GM10248 (cell line): ENCODE data around the gene KLF11.

Source experiments
- CTCF ChIA-PET: fragments of 300-600 bp; sonication (Branson Sonifier 250); formaldehyde crosslinking; extraction: SDS; loops from one replicate; lab custom pipeline; 2021; ENCODE audit warnings: antibody characterized with exemption; lab: Yijun Ruan, JAX
- POLR2A ChIA-PET: fragments of 350-650 bp; sonication (Branson Sonifier 250); formaldehyde crosslinking; extraction: SDS; loops from one replicate; lab custom pipeline; 2020; ENCODE audit warnings: antibody characterized with exemption; lab: Yijun Ruan, JAX
- DNase-seq: peaks from one replicate; pipeline ENCODE4 v3.0.0; 2012; ENCODE audit errors: extremely low spot score
- CTCF ChIP-seq: IDR thresholded peaks from 2 replicates; pipeline ENCODE4 v1.5.1; 2012; ENCODE audit warnings: mild to moderate bottlenecking, low read depth; ENCODE audit errors: extremely low read depth, missing control alignments, control extremely low read depth

KLF11 gene

DNA sequence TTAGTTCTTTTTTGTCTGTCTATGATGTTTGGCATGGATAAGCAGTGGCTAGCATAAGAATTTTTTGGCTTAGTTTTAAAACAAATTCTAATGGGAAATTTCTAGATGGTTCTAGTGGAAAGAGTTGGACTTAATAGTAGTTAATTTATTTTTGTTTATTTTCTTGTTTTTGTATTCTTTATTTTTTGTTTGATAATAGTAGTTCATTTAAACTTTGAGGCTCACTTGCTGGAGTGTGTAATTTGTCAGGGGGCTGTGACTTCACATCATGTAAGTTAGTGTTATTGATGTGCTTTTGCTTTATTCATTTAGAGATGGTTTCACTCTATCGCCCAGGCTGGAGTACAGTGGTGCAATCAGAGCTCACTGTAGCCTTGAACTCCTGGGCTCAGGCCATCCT, 43.7 kb upstream of the KLF11 start:
- no peak for TF ChIP-seq CTCF
- no peak for DNase-seq

DNA sequence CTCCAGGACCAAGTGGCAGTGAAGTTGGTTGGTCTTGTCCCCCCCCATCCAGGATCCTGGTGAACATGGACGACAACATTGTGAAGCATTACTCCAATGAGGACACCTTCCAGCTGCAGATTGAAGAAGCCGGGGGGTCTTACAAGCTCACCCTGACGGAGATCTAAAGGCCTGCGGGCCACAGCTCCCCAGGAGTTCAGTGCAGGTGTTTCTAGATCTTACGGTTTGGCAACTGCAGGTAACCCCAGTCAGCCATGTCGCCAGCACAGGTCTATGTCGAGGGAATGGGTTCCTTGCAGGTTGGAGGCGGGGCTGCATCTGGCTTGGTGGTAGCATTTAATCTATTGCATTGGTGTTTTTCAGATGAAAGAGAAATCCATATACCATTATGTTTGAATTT, 42.8 kb upstream of the KLF11 start:
- no peak for DNase-seq
- TF ChIP-seq CTCF = no peak
- ChIA-PET POLR2A (no interaction called here), CTCF (interaction anchor here (1.0 to 1.2 kb wide), 2 partner anchors 16 to 124 kb away, joined by 3 to 7 read pairs; no protein-coding TSS in a partner anchor)

More for the DNA sequence above, 43.7 kb upstream of the KLF11 start:
- CTCF ChIA-PET = interaction anchor here (1.0 to 1.2 kb wide), 2 partner anchors 15 to 125 kb away, joined by 3 to 7 read pairs; no protein-coding TSS in a partner anchor
- POLR2A ChIA-PET = no interaction called here

GRCh38 chr2:10001586-10001985, 41.8 kb upstream of the KLF11 start:
- CTCF ChIA-PET = no interaction called here
- no peak for DNase-seq
- POLR2A ChIA-PET = no interaction called here
- no peak for TF ChIP-seq CTCF

GRCh38 chr2:10002109-10002508, 41.2 kb upstream of the KLF11 start:
- TF ChIP-seq CTCF = no peak
- DNase-seq = no peak
- CTCF ChIA-PET = interaction anchor here (1.4 kb wide), 1 partner anchor 18 kb away, joined by 8 read pairs; no protein-coding TSS in a partner anchor
- POLR2A ChIA-PET = no interaction called here

DNA sequence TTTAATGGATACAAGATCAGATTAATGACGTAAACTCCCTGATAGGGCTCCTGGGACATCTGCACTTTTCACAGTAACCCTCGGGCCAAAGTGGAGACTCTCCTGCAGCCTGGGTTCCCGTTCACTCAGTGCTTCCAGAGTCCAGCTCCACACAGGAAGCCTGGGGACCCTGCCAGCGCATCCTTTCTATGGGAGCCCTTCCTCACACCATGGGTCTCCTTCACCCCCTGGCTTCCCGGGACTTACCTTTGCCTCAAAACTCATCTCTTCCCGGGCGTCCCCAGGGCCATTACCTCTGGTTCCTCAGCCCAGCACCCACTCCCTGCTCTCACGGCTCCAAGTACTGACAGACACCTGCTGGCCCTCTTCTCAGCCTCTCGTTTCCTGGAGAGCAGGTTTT, 40.7 kb upstream of the KLF11 start:
- DNase-seq = no peak
- ChIA-PET CTCF (interaction anchor here (1.4 kb wide), 1 partner anchor 18 kb away, joined by 8 read pairs; no protein-coding TSS in a partner anchor), POLR2A (no interaction called here)
- no peak for TF ChIP-seq CTCF

DNA sequence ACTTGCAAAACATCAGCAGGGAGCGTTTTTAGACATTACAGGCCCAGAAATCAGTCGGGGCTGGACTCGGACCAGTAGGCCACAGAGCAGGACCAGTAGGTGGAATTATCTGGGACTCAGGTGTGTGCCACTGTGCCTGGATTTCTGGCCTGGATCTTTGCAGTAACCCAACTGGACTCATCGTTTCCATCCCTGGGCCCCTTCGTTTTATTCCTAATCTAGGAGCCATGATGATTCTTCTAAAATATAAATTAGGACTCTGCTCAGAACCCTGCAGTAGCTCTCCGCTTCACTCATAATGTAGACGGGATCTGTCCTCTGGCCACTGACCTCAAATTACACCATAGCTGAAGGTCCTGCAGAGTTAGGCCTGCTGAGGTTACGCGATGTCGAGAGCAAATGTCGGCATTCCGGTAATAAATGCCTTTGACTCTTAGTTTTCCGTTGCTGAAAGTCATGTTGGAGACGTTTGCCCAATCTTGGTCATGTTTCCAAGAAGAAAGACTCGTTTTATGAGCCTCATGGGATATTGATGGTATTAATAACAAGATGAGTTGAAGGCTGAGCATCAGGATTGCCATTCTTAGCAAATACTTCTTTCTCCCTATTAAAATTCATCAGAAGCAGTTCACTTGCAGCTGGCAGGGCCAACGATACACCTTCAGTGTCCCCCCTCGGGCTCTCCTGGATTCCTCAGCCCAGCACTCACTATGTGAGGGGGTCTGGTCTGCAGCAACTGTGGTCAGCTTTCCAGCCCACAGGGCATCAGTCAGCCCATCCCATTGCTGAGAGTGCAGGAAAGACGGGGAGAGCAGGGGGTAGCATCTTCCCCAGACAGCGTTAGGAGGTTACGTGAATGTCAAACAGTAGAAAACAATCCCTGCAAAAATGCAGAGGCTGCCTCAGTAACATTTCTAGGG, 39.9 kb upstream of the KLF11 start:
- TF ChIP-seq CTCF = no peak
- ChIA-PET POLR2A (no interaction called here), CTCF (interaction anchor here (1.4 kb wide), 1 partner anchor 19 kb away, joined by 8 read pairs; no protein-coding TSS in a partner anchor)
- DNase-seq = no peak
